HG02884 (cell line): Measurements from ENCODE around the gene SMARCA5.
A peak's percentile ranks its signal among the peaks of the same experiment; 100 is the strongest.

Experiments used
- ATAC-seq: cut with Tn5 transposase; IDR thresholded peaks from one replicate; pipeline ENCODE4 v1.9.1; 2021; ENCODE audit warnings: mild to moderate bottlenecking, moderate library complexity; ENCODE audit not compliant: unreplicated experiment

The SMARCA5 gene

GRCh38 chr4:143531380-143531779 is 17.9 kb downstream of the SMARCA5 start:
- ATAC-seq, result peak; percentile 53

- no peak for ATAC-seq
Observed at GRCh38 chr4:143531788-143532491, 18.4 kb downstream of the SMARCA5 start.

GRCh38 chr4:143538979-143539669 is 25.6 kb downstream of the SMARCA5 start:
- ATAC-seq, result peak; percentile 64

GRCh38 chr4:143539670-143540023 is 26.1 kb downstream of the SMARCA5 start:
- no peak for ATAC-seq

- no peak for ATAC-seq
Observed at GRCh38 chr4:143549928-143550327, 36.4 kb downstream of the SMARCA5 start.

- peak; percentile 73 for ATAC-seq
Observed at GRCh38 chr4:143554728-143555597, 41.5 kb downstream of the SMARCA5 start.

- ATAC-seq, result no peak
Observed at GRCh38 chr4:143555676-143556075, 42.2 kb downstream of the SMARCA5 start.

GRCh38 chr4:143558286-143558685 is 44.8 kb downstream of the SMARCA5 start:
- no peak for ATAC-seq

GRCh38 chr4:143558823-143559756 is 45.6 kb downstream of the SMARCA5 start:
- peak; percentile 77 for ATAC-seq

GRCh38 chr4:143559757-143560147 is 46.2 kb downstream of the SMARCA5 start:
- no peak for ATAC-seq

- no peak for ATAC-seq
Observed at GRCh38 chr4:143564472-143564871, 51.0 kb downstream of the SMARCA5 start.

- ATAC-seq, result no peak
Observed at GRCh38 chr4:143575331-143575730, 61.8 kb downstream of the SMARCA5 start.

GRCh38 chr4:143581331-143581946 is 67.9 kb downstream of the SMARCA5 start:
- no peak for ATAC-seq

- no peak for ATAC-seq
Observed at GRCh38 chr4:143585548-143585947, 72.0 kb downstream of the SMARCA5 start.

GRCh38 chr4:143586080-143586479 is 72.6 kb downstream of the SMARCA5 start:
- ATAC-seq, result no peak

GRCh38 chr4:143587703-143588102 is 74.2 kb downstream of the SMARCA5 start:
- ATAC-seq, result no peak

GRCh38 chr4:143597276-143597675 is 83.8 kb downstream of the SMARCA5 start:
- no peak for ATAC-seq

GRCh38 chr4:143598816-143599215 is 85.3 kb downstream of the SMARCA5 start:
- no peak for ATAC-seq

- ATAC-seq, result no peak
Observed at GRCh38 chr4:143599827-143600226, 86.3 kb downstream of the SMARCA5 start.

GRCh38 chr4:143606480-143606879 is 93.0 kb downstream of the SMARCA5 start:
- ATAC-seq, result no peak
